ENCODE data around the gene S1PR5.

The S1PR5 gene

DNA sequence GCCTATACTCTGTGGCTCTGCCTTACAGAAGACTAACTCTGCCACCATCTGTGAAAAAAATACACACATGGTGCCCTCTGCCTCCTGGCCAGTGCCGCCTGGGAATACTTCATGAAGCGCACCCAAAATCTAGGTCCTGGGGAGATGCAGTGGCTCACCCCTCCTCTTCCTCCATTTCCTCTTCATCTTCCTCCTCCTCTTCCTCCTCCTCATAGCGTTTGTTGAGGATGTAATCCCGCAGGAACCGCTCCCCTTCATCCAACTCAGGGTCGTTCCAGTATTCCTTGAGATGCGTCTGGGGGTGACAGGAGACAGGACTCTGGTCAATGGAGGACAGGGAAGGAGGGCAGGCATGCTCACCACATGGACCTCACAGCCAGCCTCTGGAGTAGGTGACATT is 42.9 kb upstream of the S1PR5 start:
- no peak overlapping the region for H3K4me3 ChIP-seq (ENCODE audit: control insufficient read depth, low read depth, low read length)
- DNase-seq (ENCODE audit: low read depth): no peak
- TF ChIP-seq, protein P1, sequence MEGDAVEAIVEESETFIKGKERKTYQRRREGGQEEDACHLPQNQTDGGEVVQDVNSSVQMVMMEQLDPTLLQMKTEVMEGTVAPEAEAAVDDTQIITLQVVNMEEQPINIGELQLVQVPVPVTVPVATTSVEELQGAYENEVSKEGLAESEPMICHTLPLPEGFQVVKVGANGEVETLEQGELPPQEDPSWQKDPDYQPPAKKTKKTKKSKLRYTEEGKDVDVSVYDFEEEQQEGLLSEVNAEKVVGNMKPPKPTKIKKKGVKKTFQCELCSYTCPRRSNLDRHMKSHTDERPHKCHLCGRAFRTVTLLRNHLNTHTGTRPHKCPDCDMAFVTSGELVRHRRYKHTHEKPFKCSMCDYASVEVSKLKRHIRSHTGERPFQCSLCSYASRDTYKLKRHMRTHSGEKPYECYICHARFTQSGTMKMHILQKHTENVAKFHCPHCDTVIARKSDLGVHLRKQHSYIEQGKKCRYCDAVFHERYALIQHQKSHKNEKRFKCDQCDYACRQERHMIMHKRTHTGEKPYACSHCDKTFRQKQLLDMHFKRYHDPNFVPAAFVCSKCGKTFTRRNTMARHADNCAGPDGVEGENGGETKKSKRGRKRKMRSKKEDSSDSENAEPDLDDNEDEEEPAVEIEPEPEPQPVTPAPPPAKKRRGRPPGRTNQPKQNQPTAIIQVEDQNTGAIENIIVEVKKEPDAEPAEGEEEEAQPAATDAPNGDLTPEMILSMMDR (conservative IDR thresholded peaks at IDR 0.05; ENCODE audit: control insufficient read depth, insufficient read depth, low read depth, low read length): no peak

DNA sequence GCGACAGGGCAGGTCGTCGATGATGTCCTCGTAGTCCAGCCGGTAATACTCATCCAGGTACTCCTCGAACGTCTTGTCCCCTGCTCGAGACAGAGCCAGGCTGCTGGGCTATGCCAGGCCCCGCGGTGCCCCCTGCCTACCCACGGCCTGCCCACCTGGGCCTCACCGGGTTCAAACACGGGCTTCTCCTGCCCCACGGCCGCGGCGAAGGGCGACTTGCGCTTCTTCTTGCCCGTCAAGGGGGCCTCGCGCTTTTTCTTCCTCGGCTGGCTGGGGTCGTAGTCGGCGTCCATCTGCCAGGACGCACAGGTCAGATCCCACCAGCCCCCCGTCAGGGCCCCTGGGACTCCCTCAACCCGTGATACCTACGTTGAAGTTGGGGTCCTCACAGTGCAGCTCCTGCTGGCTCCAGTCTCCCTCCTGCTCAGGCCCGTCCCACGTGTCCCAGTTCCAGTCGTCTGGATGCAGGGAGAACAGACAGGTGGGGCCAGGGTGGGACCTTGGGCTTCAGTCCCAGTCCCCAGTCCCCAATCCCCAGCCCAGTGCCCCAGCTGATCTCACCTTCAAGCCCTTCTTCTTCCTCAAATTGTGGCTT is 40.5 kb upstream of the S1PR5 start:
- no peak overlapping the region for H3K4me3 ChIP-seq (ENCODE audit: control insufficient read depth, low read depth, low read length)
- TF ChIP-seq, protein P1 (conservative IDR thresholded peaks at IDR 0.05; ENCODE audit: control insufficient read depth, insufficient read depth, low read depth, low read length): no peak
- no peak for DNase-seq (ENCODE audit: low read depth)

DNA sequence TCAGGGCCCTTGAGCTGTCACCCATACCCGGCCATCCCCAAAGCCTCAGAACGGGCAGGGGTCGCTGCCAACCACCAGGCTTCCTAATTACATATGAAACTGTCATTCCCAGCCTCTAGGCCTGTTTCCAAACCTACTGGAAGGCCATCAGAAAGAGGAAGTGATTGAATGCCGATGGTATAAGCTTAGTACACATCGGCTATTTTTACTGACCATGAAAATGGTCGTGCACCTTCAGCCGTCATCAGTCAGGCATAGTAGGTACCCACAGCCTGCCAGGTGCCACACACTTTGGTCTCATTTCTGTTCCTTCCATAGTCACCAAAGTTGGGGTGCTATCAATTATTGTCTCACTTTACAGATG is 38.3 kb upstream of the S1PR5 start:
- DNase-seq (ENCODE audit: low read depth): no peak
- no peak overlapping the region for H3K4me3 ChIP-seq (ENCODE audit: control insufficient read depth, low read depth, low read length)
- TF ChIP-seq, protein P1 (conservative IDR thresholded peaks at IDR 0.05; ENCODE audit: control insufficient read depth, insufficient read depth, low read depth, low read length): no peak

DNA sequence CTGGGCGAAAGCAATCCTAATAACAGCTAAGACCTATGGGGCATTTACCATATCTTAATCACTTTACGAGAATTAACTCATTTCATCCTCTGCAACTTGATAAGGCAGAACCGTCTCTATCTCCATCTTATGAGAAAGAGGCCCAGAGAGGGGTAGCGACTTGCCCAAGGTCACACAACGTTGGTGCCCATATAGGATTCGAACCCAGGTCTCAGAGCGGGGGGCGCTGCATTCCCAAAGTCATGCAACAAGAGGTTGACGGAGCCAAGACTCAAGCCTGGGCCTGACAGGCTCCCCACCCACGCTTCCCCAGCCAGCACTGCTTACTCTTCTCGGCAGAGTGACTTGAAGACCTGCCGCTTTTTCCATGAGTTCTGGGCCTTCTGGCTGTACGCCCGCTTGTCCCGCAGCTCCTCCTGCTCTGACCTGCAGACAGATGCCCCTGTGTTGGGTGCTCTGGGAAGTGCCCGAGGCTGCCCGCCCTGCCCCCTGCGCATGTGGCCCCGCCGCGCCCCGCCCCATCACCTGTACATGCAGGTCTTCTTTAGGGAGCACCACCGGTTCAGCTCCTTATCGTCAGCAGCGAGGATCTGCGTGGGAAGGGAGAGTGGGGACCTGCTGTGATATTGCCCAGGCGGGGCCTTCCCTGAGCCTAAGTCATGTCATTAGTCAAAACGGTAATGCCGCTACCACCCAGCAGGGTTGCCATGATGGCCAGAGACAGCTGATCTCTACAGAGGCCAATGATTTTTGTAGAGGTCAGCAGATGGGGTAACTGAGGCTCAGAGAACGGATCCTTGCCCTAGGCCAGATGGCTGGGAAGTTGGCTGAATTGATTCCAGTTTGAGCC is 37.7 kb upstream of the S1PR5 start:
- TF ChIP-seq, protein P1 (conservative IDR thresholded peaks at IDR 0.05; ENCODE audit: control insufficient read depth, insufficient read depth, low read depth, low read length): no peak
- no peak overlapping the region for H3K4me3 ChIP-seq (ENCODE audit: control insufficient read depth, low read depth, low read length)
- DNase-seq (ENCODE audit: low read depth): no peak

DNA sequence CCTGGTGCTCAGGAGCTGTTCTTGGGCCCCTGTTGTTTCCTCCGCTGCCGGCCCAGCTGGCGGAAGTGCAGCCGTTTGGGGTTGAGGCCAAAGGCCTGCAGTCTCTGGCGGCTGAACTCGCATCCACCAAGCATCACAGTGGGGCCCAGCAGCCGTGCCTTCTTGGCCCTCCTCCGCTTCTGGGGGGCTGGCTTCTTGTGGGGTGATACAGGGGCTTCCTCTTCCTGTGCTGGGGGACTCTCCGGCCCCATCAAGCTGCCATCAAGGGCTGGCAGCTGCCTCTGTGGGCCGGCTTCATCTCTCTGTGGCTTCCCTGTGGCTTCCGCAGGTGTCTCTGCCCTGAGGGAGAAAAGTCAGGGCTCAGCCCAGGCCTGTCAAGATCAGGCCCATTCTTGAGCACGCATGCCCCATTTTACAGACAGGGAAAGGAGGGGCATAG is 36.7 kb upstream of the S1PR5 start:
- TF ChIP-seq, protein P1 (conservative IDR thresholded peaks at IDR 0.05; ENCODE audit: control insufficient read depth, insufficient read depth, low read depth, low read length): no peak
- DNase-seq (ENCODE audit: low read depth): no peak
- no peak overlapping the region for H3K4me3 ChIP-seq (ENCODE audit: control insufficient read depth, low read depth, low read length)

DNA sequence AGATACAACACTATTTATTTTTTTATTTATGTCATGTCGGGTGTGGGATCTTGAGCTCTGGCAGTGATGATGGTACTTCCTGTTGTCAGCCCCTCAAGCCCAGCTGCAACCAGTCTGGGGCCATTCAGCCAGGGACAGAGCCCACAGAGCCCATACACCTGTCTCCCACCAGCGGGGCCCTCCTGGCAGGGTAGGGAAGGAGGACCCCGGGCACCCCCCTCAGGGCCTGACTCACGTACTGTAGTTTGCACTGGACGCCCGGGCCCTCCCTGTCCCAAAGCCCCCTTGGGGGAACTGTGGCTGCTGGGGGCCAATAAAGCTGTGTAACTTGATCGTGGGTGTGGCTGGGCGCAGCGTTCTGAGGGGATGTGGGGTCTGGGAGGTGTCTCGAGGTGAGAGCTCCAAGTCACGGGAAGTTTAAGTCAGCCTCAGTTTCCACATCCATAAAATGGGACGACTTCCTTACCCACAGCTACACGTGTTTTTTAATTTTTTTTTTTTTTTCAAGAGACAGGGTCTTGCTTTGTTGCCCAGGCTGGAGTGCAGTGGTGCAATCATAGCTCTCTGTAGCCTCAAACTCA is 35.9 kb upstream of the S1PR5 start:
- no peak overlapping the region for H3K4me3 ChIP-seq (ENCODE audit: control insufficient read depth, low read depth, low read length)
- TF ChIP-seq, protein P1 (conservative IDR thresholded peaks at IDR 0.05; ENCODE audit: control insufficient read depth, insufficient read depth, low read depth, low read length): no peak
- no peak for DNase-seq (ENCODE audit: low read depth)

All from fibroblast of mammary gland (primary cell).